ENCODE data around the gene SLC36A2.

DNA sequence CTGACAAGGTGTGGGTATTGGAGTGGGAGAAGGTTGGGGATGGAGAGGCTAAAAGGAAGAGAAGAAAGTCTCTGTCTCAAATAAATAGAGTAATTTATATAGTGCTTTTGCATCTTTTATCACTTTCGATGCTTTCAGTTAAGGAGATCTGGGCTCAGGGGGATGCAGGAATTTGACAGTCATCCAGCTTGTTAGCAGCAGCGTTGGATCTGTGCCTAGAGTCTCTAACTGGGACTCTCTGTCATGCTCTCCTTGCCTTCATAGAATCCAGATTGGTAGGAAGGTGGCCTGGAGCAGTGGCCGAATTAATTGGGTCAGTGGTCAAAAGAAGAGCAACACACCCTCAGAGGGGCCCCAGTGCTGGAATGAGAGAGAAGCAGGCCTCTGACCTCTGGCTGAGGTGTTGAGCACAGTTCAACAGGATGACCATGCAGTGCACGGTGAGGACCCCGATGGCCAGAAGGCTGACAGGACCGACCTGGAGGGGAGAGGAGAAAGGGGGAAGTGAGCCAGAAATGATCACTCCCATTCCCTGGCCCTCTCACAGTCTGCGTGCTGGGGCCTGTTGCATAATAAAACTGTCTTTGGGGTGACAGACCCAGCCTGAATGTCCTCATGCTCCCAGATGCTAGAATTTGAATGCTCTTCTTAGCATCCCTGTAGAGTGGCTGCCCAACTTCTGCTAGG lies 51.4 kb downstream of the SLC36A2 start:
- TF ChIP-seq, protein P1, sequence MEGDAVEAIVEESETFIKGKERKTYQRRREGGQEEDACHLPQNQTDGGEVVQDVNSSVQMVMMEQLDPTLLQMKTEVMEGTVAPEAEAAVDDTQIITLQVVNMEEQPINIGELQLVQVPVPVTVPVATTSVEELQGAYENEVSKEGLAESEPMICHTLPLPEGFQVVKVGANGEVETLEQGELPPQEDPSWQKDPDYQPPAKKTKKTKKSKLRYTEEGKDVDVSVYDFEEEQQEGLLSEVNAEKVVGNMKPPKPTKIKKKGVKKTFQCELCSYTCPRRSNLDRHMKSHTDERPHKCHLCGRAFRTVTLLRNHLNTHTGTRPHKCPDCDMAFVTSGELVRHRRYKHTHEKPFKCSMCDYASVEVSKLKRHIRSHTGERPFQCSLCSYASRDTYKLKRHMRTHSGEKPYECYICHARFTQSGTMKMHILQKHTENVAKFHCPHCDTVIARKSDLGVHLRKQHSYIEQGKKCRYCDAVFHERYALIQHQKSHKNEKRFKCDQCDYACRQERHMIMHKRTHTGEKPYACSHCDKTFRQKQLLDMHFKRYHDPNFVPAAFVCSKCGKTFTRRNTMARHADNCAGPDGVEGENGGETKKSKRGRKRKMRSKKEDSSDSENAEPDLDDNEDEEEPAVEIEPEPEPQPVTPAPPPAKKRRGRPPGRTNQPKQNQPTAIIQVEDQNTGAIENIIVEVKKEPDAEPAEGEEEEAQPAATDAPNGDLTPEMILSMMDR (IDR thresholded peaks at IDR 0.05), result no peak
- no peak for TF ChIP-seq POLR2AphosphoS5 (IDR thresholded peaks at IDR 0.05)

Measured in esophagus muscularis mucosa (tissue), 3 donors.